ENCODE results near the gene IFNL2. TPM values are rescaled to one million over a fixed set of nuclear protein-coding genes. Genes with fewer than 3 reads are reported as not detected.
"Not testable (repeated sequence)": the region's sequence is repeated elsewhere in the genome, so short reads cannot be mapped to it uniquely, and the experiment has no call there.

Gene IFNL2
- total RNA-seq, 2 experiments from 2014 or later: not detected

DNA sequence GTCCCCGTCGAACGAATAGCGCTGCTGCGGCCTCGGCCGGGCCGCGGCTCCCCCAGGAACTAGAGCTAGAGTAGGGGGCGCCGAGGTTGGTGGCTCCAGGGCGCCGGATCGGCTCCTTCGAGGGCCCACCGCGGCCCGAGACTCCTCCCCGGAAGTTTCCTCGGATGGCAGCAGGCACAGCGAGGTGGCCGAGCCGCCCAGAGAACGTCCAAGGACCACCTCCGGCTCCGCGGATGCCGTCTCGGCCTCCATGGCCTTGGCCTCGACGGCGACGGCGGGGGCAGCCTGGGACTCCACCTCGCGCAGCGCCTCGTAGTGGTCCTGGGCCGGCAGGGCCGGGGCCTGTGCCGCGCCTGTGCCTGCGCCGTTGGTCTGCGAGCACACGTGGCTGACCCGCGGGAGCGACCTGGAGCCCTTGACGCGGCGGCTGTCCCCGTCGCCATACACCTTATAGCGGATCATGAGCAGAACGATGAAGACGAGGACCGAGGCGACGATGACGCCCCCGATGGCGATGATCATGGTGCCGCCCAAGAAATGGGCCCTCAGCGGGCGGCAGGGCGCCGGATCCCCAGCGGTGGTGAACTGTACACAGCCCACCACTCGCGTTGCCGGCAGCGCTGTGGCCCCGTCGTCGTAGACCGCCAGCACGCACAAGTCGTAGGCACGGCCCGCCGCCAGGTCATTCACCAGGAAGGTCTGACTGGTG lies 39.8 kb downstream of the IFNL2 start:
- Mint-ChIP-seq H3K36me3 (ENCODE audit: low read depth) (peaks cover 35% of the 10 kb centered on the region), H3K4me3 (no peak overlapping the region), H3K27me3 (peaks cover 7% of the 10 kb centered on the region), H3K4me1 (no peaks in the 10 kb centered on the region), H3K27ac (no peak overlapping the region), H3K9me3 (no peaks in the 10 kb centered on the region)
- ChIA-PET POLR2A (no interaction called here), CTCF (no interaction called here)
- DNase-seq: no peak

- ChIA-PET POLR2A (no interaction called here), CTCF (no interaction called here)
- Mint-ChIP-seq H3K4me1 (no peaks in the 10 kb centered on the region), H3K27ac (no peak overlapping the region), H3K36me3 (ENCODE audit: low read depth) (peaks cover 39% of the 10 kb centered on the region), H3K27me3 (peaks cover 7% of the 10 kb centered on the region), H3K9me3 (no peaks in the 10 kb centered on the region), H3K4me3 (no peak overlapping the region)
- no peak for DNase-seq
Observed at GRCh38 chr19:39308531-39309304, 40.5 kb downstream of the IFNL2 start.

DNA sequence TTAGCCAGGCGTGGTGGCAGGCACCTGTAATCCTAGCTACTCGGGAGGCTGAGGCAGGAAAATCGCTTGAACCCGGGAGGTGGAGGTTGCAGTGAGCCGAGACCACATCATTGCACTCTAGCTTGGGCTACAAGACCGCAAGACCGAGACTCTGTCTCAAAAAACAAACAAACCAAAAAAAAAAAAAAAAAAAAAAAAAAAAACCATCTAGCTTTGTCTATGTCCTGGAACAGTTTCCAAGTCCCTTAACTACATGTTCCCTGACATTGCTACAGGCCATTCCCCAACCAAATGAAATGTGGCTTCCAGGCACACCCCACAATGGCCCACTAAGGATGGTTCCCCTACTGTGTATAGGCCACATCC lies 41.1 kb downstream of the IFNL2 start:
- POLR2A ChIA-PET, DNase-seq, H3K4me3 Mint-ChIP-seq, H3K9me3 Mint-ChIP-seq, H3K4me1 Mint-ChIP-seq, CTCF ChIA-PET, H3K27me3 Mint-ChIP-seq, H3K27ac Mint-ChIP-seq: not testable (repeated sequence)
- H3K36me3 Mint-ChIP-seq (ENCODE audit: low read depth): peaks cover 41% of the 10 kb centered on the region

DNA sequence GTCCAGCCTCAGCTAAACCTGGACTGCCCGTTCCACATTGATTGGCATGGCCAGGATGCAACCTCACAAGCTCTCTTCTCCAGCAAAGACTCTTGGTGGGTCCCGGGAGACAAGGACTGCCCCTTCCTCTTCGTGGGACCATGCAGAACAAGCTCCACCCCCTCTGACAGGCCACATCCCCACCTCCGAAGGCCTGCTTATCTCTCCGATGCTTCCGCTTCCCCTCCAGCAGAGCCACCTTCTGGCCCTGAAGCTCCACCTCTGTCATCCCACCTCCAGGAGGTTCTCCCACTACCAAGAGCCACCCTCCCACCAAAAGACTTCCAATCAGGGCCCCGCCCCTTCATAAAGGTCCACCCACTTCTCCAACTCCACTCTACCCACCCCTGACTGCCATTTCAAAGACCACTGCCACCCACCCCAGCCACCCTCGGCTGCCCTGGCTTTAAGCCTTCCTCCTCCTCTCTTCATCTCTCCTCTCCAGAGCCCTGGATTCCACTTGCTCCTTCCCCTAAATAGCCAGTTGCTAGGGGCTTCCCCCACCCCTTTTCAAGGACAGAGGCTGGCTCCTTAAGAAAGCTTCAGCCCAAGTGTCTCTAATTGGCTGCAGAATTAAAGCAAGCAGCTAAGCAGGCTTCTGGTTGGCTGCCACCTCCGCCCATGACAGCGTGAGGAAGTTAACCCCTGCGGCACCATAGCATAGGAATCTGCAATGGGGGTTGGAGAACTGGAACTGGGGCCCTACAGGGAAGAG lies 42.5 kb downstream of the IFNL2 start:
- CTCF ChIA-PET: no interaction called here
- no peak overlapping the region for H3K4me3 Mint-ChIP-seq

GRCh38 chr19:39314016-39314728 lies 46.0 kb downstream of the IFNL2 start:
- POLR2A ChIA-PET: no interaction called here
- Mint-ChIP-seq H3K4me1 (peaks cover 5% of the 10 kb centered on the region), H3K9me3 (no peaks in the 10 kb centered on the region), H3K36me3 (ENCODE audit: low read depth) (peaks cover 37% of the 10 kb centered on the region), H3K27ac (no peak overlapping the region), H3K27me3 (peaks cover 4% of the 10 kb centered on the region), H3K4me3 (no peak overlapping the region)
- DNase-seq: no peak
- CTCF ChIA-PET: no interaction called here

More for the DNA sequence above, 42.5 kb downstream of the IFNL2 start:
- no peak for DNase-seq
- no peaks in the 10 kb centered on the region for H3K27me3 Mint-ChIP-seq
- POLR2A ChIA-PET: no interaction called here
- no peaks in the 10 kb centered on the region for H3K4me1 Mint-ChIP-seq
- peaks cover 42% of the 10 kb centered on the region for H3K36me3 Mint-ChIP-seq (ENCODE audit: low read depth)
- H3K27ac Mint-ChIP-seq: no peak overlapping the region
- no peaks in the 10 kb centered on the region for H3K9me3 Mint-ChIP-seq

DNA sequence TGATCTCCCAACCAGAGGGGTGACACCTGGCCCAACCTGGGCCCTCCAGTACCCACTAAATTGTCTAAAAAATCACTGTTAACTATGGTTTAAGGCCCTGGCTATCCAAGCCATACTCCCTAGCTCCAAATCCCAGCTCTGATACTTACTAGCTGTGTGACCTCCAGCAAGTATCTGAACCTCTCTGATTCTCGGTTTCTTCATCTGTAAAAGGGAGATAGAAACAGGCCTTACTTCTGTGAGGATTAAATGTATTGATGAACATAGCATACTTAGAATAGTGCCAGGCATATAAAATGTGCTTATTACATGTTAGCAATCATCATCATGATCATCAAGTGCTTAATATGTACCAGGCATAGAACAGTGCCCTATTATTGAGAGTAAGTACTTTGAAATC lies 47.7 kb downstream of the IFNL2 start:
- DNase-seq: no peak
- Mint-ChIP-seq H3K27me3 (peaks cover 8% of the 10 kb centered on the region), H3K36me3 (ENCODE audit: low read depth) (peaks cover 32% of the 10 kb centered on the region), H3K4me1 (peaks cover 13% of the 10 kb centered on the region), H3K9me3 (no peaks in the 10 kb centered on the region), H3K27ac (no peak overlapping the region), H3K4me3 (no peak overlapping the region)
- ChIA-PET POLR2A (interaction anchor here (0.5 to 1.0 kb wide), 2 partner anchors 10 to 81 kb away, joined by 3 read pairs; no protein-coding TSS in a partner anchor), CTCF (no interaction called here)

GRCh38 chr19:39316627-39317321 lies 48.6 kb downstream of the IFNL2 start:
- Mint-ChIP-seq H3K27ac (no peak overlapping the region), H3K27me3 (peaks cover 16% of the 10 kb centered on the region), H3K9me3 (no peaks in the 10 kb centered on the region), H3K36me3 (ENCODE audit: low read depth) (peaks cover 27% of the 10 kb centered on the region), H3K4me3 (no peak overlapping the region), H3K4me1 (peaks cover 21% of the 10 kb centered on the region)
- ChIA-PET POLR2A (no interaction called here), CTCF (no interaction called here)
- no peak for DNase-seq

DNA sequence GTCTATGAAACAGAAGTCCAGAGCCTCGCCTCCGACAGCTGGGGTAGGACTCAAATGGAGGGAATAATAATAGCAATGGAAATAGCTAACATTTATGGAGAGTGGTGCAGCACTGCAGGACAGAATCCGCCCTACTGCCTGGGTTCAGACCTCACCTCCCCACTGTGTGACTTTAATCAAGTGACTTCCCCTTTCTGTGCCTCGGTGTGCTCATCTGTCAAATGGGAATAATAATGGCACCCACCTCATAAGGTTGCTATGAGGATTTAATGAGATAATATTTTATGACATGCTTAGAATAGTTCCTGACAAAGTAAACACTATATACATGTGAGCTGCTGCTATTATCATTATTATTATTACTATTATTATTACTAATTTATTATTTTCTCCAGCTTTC lies 49.3 kb downstream of the IFNL2 start:
- POLR2A ChIA-PET: no interaction called here
- Mint-ChIP-seq H3K36me3 (ENCODE audit: low read depth) (peaks cover 24% of the 10 kb centered on the region), H3K4me3 (no peak overlapping the region), H3K27me3 (peaks cover 16% of the 10 kb centered on the region), H3K27ac (no peak overlapping the region), H3K9me3 (no peaks in the 10 kb centered on the region), H3K4me1 (peaks cover 22% of the 10 kb centered on the region)
- no peak for DNase-seq
- CTCF ChIA-PET: no interaction called here

DNA sequence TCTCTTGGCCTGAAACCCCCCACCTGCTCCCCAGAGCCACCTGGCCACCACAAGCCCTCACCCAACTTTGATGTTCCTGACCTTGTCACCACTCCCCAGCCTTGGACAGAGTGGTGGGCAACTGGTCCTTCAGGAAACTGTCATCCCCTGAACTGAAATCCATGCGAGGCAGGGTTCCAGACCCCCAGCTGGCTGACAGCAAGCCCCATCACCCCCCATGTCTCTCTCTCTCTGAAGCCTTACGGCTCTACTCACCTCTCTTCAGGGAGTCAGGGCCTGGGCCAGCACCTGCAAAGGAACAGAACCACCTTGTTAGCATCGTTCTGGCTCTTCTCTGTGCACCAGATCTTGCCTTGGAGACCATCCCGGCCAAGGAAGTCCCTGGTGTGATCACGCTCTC lies 49.9 kb downstream of the IFNL2 start:
- H3K27ac Mint-ChIP-seq: no peak overlapping the region

GRCh38 chr19:39318690-39319089 lies 50.5 kb downstream of the IFNL2 start:
- DNase-seq: no peak
- Mint-ChIP-seq H3K27ac (no peak overlapping the region), H3K27me3 (peaks cover 16% of the 10 kb centered on the region), H3K4me3 (no peak overlapping the region), H3K36me3 (ENCODE audit: low read depth) (peaks cover 17% of the 10 kb centered on the region), H3K4me1 (peaks cover 25% of the 10 kb centered on the region), H3K9me3 (no peaks in the 10 kb centered on the region)
- ChIA-PET POLR2A (no interaction called here), CTCF (no interaction called here)

More for the DNA sequence above, 49.9 kb downstream of the IFNL2 start:
- H3K9me3 Mint-ChIP-seq: no peaks in the 10 kb centered on the region
- peaks cover 22% of the 10 kb centered on the region for H3K36me3 Mint-ChIP-seq (ENCODE audit: low read depth)
- peaks cover 23% of the 10 kb centered on the region for H3K4me1 Mint-ChIP-seq
- DNase-seq: no peak
- ChIA-PET CTCF (no interaction called here), POLR2A (no interaction called here)
- H3K4me3 Mint-ChIP-seq: no peak overlapping the region
- peaks cover 16% of the 10 kb centered on the region for H3K27me3 Mint-ChIP-seq

- H3K4me1 Mint-ChIP-seq: peaks cover 25% of the 10 kb centered on the region
- DNase-seq: no peak
- peak overlapping the region; percentile 59 for H3K4me3 Mint-ChIP-seq
- ChIA-PET CTCF (no interaction called here), POLR2A (no interaction called here)
- H3K36me3 Mint-ChIP-seq (ENCODE audit: low read depth): peaks cover 15% of the 10 kb centered on the region
- no peaks in the 10 kb centered on the region for H3K9me3 Mint-ChIP-seq
- no peak overlapping the region for H3K27ac Mint-ChIP-seq
- peaks cover 16% of the 10 kb centered on the region for H3K27me3 Mint-ChIP-seq
Observed at GRCh38 chr19:39319098-39319891, 51.1 kb downstream of the IFNL2 start.
